SK-N-SH (cell line): ENCODE measurements around the gene SIN3A. TPM values are rescaled to one million over a fixed set of nuclear protein-coding genes. Genes with fewer than 3 reads are reported as not detected.

Experiments used
- CTCF ChIA-PET: fragments of 300-600, 350-600 bp; formaldehyde crosslinking; extraction: SDS; loops from one replicate; lab custom pipeline; 2021; lab: Yijun Ruan, JAX
- POLR2A ChIA-PET: fragments of 350-600 bp; sonication (Branson Sonifier 250); formaldehyde crosslinking; extraction: SDS; loops from one replicate; lab custom pipeline; 2020; ENCODE audit warnings: antibody characterized with exemption, inconsistent platforms; lab: Yijun Ruan, JAX
- DNase-seq: peaks from one replicate; pipeline ENCODE4 v3.0.0; 2012
- H2AFZ ChIP-seq: fragments of 200-600 bp; sonication (generic); 2 replicates; pipeline ENCODE4 v1.8.1; 2016; ENCODE audit warnings: antibody characterized with exemption, mild to moderate bottlenecking, low read depth
- H3F3A ChIP-seq: fragments of 200-600 bp; sonication (generic); replicated peaks from 2 replicates; pipeline ENCODE3; 2016; ENCODE audit warnings: antibody characterized with exemption, mild to moderate bottlenecking; ENCODE audit not compliant: insufficient read depth
- H3K27ac ChIP-seq, 2 experiments: fragments of 200-500 bp in 1 of 2; fragments of 200-600 bp in 1 of 2; sonication (Bioruptor generic) in 1 of 2; sonication (generic), shearing (Covaris generic) in 1 of 2; 2 replicates each; pipeline versions ENCODE4 v1.5.1 to v1.6.1; 2014 to 2016; ENCODE audit warnings: low read depth in 2 of 2, inconsistent platforms in 1 of 2, low read length in 1 of 2, mild to moderate bottlenecking in 1 of 2, mixed read lengths in 1 of 2
- H3K27me3 ChIP-seq: fragments of 200-600 bp; sonication (generic), shearing (Covaris generic); 2 replicates; pipeline ENCODE4 v1.6.1; 2016; ENCODE audit warnings: mixed run types; ENCODE audit not compliant: insufficient read depth
- H3K36me3 ChIP-seq, 2 experiments: fragments of 200-500 bp in 1 of 2; fragments of 200-600 bp in 1 of 2; sonication (Bioruptor generic) in 1 of 2; sonication (generic) in 1 of 2; replicated peaks in 1 of 2; 2 replicates each; pipeline versions ENCODE3 to v1.5.1; 2014 to 2016; ENCODE audit warnings: low read length in 1 of 2, mild to moderate bottlenecking in 1 of 2; ENCODE audit not compliant: insufficient read depth in 2 of 2, control insufficient read depth in 1 of 2
- H3K4me1 ChIP-seq, 2 experiments: fragments of 200-500 bp in 1 of 2; fragments of 200-600 bp in 1 of 2; sonication (Bioruptor generic) in 1 of 2; sonication (generic), shearing (Covaris generic) in 1 of 2; 2 replicates each; pipeline versions ENCODE4 v1.5.1 to v1.6.1; 2014 to 2016; ENCODE audit warnings: low read depth in 1 of 2, low read length in 1 of 2, mixed run types in 1 of 2; ENCODE audit not compliant: insufficient read depth in 2 of 2, control insufficient read depth in 1 of 2
- H3K4me2 ChIP-seq: fragments of 200-600 bp; sonication (generic), shearing (Covaris generic); 2 replicates; pipeline ENCODE4 v1.6.1; 2017; ENCODE audit warnings: mixed run types
- H3K4me3 ChIP-seq, 2 experiments: fragments of 200-500 bp in 1 of 2; fragments of 200-600 bp in 1 of 2; sonication (Bioruptor generic) in 1 of 2; sonication (generic), shearing (Covaris generic) in 1 of 2; 2 replicates each; pipeline versions ENCODE4 v1.5.1 to v1.8.1; 2014 to 2016; ENCODE audit warnings: low read depth in 2 of 2, inconsistent platforms in 1 of 2, low read length in 1 of 2, mild to moderate bottlenecking in 1 of 2, mixed read lengths in 1 of 2, moderate library complexity in 1 of 2
- H3K79me2 ChIP-seq: fragments of 200-600 bp; sonication (generic); 2 replicates; pipeline ENCODE4 v1.8.1; 2017; ENCODE audit warnings: mild to moderate bottlenecking; ENCODE audit not compliant: insufficient read depth
- H3K9ac ChIP-seq: fragments of 200-600 bp; sonication (generic); 2 replicates; pipeline ENCODE4 v1.6.1; 2017; ENCODE audit warnings: mixed run types
- H3K9me2 ChIP-seq: fragments of 200-600 bp; sonication (generic); 2 replicates; pipeline ENCODE4 v1.6.1; 2017; ENCODE audit warnings: mixed run types
- H3K9me3 ChIP-seq: fragments of 200-600 bp; sonication (generic); 2 replicates; pipeline ENCODE4 v1.6.1; 2017; ENCODE audit warnings: mixed run types, mild to moderate bottlenecking, moderate library complexity
- H4K20me1 ChIP-seq: fragments of 200-600 bp; sonication (generic); 2 replicates; pipeline ENCODE4 v1.6.1; 2017; ENCODE audit warnings: mild to moderate bottlenecking, mixed run types; ENCODE audit not compliant: insufficient read depth
- CHD2 ChIP-seq: fragments of 150-350 bp; IDR thresholded peaks from 2 replicates; pipeline ENCODE4 v1.6.1; 2018; ENCODE audit warnings: low read length; ENCODE audit not compliant: partially characterized antibody
- ELF1 ChIP-seq: IDR thresholded peaks from 2 replicates; pipeline ENCODE4 v1.4.0; 2012
- FOXM1 ChIP-seq: IDR thresholded peaks from 2 replicates; pipeline ENCODE4 v1.4.0; 2012; ENCODE audit warnings: low read depth, mild to moderate bottlenecking
- JUND ChIP-seq: IDR thresholded peaks from 2 replicates; pipeline ENCODE4 v1.4.0; 2012
- MEF2A ChIP-seq: IDR thresholded peaks from 2 replicates; pipeline ENCODE4 v1.4.0; 2012; ENCODE audit warnings: low read depth, borderline replicate concordance
- MXI1 ChIP-seq: IDR thresholded peaks from 2 replicates; pipeline ENCODE4 v1.6.1; 2012; ENCODE audit warnings: mild to moderate bottlenecking, low read depth, low read length, improper control_type of control experiment
- NFIC ChIP-seq: IDR thresholded peaks from 2 replicates; pipeline ENCODE4 v1.4.0; 2012; ENCODE audit warnings: borderline replicate concordance
- NRF1 ChIP-seq: IDR thresholded peaks from 2 replicates; pipeline ENCODE4 v1.6.1; 2012; ENCODE audit warnings: low read depth, mild to moderate bottlenecking, low read length
- RCOR1 ChIP-seq: fragments of 150-350 bp; IDR thresholded peaks from 2 replicates; pipeline ENCODE4 v1.6.1; 2017; ENCODE audit warnings: antibody characterized with exemption, low read length
- RXRA ChIP-seq: IDR thresholded peaks from 2 replicates; pipeline ENCODE4 v1.4.0; 2012; ENCODE audit warnings: low read depth, mild to moderate bottlenecking, borderline replicate concordance
- SMC3 ChIP-seq: IDR thresholded peaks from 2 replicates; pipeline ENCODE4 v1.6.1; 2012; ENCODE audit warnings: low read depth, low read length, improper control_type of control experiment
- TAF1 ChIP-seq: IDR thresholded peaks from 2 replicates; pipeline ENCODE4 v1.6.1; 2012; ENCODE audit warnings: low read depth, mild to moderate bottlenecking, low read length, moderate library complexity, borderline replicate concordance
- TCF12 ChIP-seq: IDR thresholded peaks from 2 replicates; pipeline ENCODE4 v1.4.0; 2012
- WGBS: methylation state at CpG from one replicate; pipeline ENCODE4 v1.1.6; 2017; ENCODE audit warnings: low lambda C conversion rate; 5-methylcytosine and 5-hydroxymethylcytosine counted together
- polyA plus RNA-seq, 3 experiments: library from polyadenylated mRNA; depleted of rRNA; stranded (reverse); fragments of >200 nt; gene quantifications; 2 replicates each; pipeline ENCODE4 v1.2.3, GENCODE V29; 2012
- TF ChIP-seq, protein P1 (sequence below): IDR thresholded peaks from 2 replicates; pipeline ENCODE4 v1.4.0; 2012; ENCODE audit warnings: low read depth, borderline replicate concordance
- TF ChIP-seq, protein P2 (sequence below): IDR thresholded peaks from 2 replicates; pipeline ENCODE4 v1.4.0; 2012; ENCODE audit warnings: low read depth, borderline replicate concordance
- TF ChIP-seq, protein P3 (sequence below): fragments of 200-600 bp; sonication (generic); IDR thresholded peaks from 2 replicates; pipeline ENCODE4 v1.6.1; 2017; ENCODE audit warnings: antibody characterized with exemption, mild to moderate bottlenecking, moderate library complexity

The SIN3A gene
- polyA plus RNA-seq, 1 of the 3 experiments (the other 2 are of a cell fraction) = 32.2 TPM

DNA sequence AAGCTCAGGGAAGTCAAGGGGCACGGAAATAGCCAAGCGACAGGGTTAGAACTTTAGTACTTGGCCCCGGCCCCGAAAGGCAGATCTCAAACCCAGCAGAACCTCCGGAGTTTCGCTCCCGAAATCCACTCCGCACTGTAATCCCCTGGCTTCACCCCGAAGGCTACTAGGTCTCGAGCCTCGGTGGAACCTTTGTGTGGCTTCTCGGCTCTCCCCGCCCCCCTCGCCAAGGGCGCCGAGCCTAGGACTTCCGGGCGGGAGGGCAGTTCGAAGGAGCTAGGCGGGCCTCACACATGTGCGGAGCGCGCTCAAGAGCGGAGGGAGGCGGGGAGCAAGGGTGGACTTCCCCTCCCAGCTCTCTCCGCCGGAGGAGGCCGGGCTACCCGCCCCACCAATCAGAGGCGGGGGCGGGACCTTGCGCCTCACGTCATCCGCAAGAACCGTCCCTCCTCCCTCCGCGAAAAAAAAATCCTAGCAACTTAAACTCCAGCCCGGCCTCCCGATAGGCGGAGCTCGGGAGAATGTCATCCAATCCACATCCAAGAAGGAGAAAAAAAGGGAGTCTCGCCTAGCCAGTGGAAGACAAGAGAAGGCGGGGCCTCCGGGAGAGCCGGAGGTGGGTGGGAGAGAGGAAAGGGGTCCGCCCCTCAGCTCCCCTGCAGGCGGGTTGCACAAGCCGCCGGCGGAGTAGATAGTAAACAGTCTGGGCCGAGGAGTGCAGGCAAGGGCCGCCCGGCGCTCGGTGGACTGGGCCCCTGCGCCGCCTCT lies 2.4 kb upstream of the SIN3A start (continued):
- TF ChIP-seq, protein P1, sequence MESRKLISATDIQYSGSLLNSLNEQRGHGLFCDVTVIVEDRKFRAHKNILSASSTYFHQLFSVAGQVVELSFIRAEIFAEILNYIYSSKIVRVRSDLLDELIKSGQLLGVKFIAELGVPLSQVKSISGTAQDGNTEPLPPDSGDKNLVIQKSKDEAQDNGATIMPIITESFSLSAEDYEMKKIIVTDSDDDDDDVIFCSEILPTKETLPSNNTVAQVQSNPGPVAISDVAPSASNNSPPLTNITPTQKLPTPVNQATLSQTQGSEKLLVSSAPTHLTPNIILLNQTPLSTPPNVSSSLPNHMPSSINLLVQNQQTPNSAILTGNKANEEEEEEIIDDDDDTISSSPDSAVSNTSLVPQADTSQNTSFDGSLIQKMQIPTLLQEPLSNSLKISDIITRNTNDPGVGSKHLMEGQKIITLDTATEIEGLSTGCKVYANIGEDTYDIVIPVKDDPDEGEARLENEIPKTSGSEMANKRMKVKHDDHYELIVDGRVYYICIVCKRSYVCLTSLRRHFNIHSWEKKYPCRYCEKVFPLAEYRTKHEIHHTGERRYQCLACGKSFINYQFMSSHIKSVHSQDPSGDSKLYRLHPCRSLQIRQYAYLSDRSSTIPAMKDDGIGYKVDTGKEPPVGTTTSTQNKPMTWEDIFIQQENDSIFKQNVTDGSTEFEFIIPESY = no peak
- peak; percentile 85 for TF ChIP-seq TAF1
- TF ChIP-seq NRF1 = peak; percentile 37; the same call in 1 of the 2 replicates
- no peak for TF ChIP-seq FOXM1
- TF ChIP-seq CHD2 = peak; percentile 89
- TF ChIP-seq NFIC = no peak
- TF ChIP-seq SMC3 = no peak
- no peak for TF ChIP-seq MEF2A
- peak; percentile 75 for TF ChIP-seq ELF1
- no peak for TF ChIP-seq RXRA
- TF ChIP-seq, protein P2, sequence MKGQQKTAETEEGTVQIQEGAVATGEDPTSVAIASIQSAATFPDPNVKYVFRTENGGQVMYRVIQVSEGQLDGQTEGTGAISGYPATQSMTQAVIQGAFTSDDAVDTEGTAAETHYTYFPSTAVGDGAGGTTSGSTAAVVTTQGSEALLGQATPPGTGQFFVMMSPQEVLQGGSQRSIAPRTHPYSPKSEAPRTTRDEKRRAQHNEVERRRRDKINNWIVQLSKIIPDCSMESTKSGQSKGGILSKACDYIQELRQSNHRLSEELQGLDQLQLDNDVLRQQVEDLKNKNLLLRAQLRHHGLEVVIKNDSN = no peak
- peak; percentile 45; the same call in 1 of the 2 replicates for TF ChIP-seq TCF12
- peak; percentile 96 for TF ChIP-seq MXI1
- no peak for TF ChIP-seq RCOR1
- no peak; the same call in 1 of the 2 replicates for TF ChIP-seq JUND

DNA sequence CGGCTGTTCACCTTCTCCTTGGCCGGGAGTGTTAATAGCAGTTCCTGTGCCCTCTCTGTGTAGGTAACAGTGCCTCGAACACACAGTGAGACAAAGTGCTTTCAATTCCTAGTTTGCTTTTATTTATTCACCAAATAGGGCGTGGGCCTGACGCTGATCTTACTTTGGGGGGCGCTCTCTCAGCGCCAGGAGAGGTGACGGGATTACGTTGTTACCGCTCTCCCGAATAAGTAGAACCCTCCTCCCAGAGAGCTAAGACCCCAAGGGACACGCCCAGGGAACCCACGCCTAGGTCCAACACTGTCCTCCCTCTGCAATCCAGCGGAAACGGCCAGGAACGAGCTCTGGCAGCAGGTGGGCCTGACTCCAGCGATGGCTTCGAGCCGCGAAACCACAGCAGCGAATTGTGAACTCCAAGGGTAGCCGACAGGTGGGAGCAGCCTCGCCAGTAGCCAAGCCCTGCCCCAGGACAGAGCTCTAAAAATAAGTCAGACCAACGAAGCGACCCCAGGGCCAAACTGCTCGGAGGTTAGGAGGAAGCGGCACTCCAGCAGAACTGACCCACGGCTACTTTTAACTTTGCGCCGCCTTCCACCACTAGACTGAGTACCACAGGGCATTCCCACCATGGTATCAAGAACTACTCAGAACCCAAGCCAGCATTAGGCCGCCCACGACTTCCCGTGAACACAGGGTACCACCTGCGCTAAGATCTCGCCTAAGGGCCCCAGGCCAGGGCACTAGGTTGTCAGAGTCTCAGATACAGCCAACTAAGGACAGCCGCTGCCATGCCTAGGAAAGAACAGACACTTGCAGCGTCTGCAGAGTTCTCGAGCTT lies 1.6 kb upstream of the SIN3A start:
- no peaks in the 10 kb centered on the region for H3K9me2 ChIP-seq
- peaks cover 39% of the 10 kb centered on the region for H3F3A ChIP-seq
- peaks cover 5 to 23% of the 10 kb centered on the region in 2 experiments; a peak in 3 of 4 replicates for H3K4me1 ChIP-seq
- H4K20me1 ChIP-seq = peaks cover 25% of the 10 kb centered on the region
- ChIA-PET CTCF (interaction anchor here (0.6 to 3.7 kb wide), 10 partner anchors 52 to 188 kb away, joined by 3 to 19 read pairs (median 3); partner anchors contain the start of genes MAN2C1 and SNUPN), POLR2A (interaction anchor here (1.5 to 3.4 kb wide), 3 partner anchors 85 to 187 kb away, joined by 3 to 12 read pairs (median 6); partner anchors contain the start of genes IMP3 and MAN2C1)
- H3K79me2 ChIP-seq = peaks cover 36% of the 10 kb centered on the region
- peak overlapping the region; percentile 70 to 82 for H3K4me3 ChIP-seq
- 3% methylated on average over 38 of the region's 38 CpGs for WGBS
- peak overlapping the region; percentile 84 for H3K9ac ChIP-seq
- no peak for DNase-seq
- TF ChIP-seq, protein P3, sequence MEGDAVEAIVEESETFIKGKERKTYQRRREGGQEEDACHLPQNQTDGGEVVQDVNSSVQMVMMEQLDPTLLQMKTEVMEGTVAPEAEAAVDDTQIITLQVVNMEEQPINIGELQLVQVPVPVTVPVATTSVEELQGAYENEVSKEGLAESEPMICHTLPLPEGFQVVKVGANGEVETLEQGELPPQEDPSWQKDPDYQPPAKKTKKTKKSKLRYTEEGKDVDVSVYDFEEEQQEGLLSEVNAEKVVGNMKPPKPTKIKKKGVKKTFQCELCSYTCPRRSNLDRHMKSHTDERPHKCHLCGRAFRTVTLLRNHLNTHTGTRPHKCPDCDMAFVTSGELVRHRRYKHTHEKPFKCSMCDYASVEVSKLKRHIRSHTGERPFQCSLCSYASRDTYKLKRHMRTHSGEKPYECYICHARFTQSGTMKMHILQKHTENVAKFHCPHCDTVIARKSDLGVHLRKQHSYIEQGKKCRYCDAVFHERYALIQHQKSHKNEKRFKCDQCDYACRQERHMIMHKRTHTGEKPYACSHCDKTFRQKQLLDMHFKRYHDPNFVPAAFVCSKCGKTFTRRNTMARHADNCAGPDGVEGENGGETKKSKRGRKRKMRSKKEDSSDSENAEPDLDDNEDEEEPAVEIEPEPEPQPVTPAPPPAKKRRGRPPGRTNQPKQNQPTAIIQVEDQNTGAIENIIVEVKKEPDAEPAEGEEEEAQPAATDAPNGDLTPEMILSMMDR = peak; percentile 49
- TF ChIP-seq TCF12 = no peak
- no peaks in the 10 kb centered on the region for H3K36me3 ChIP-seq
- no peaks in the 10 kb centered on the region for H3K27me3 ChIP-seq
- peak overlapping the region; percentile 91 for H3K4me2 ChIP-seq
- peak overlapping the region; percentile 96 to 99 for H3K27ac ChIP-seq
- no peak overlapping the region for H2AFZ ChIP-seq
- no peaks in the 10 kb centered on the region for H3K9me3 ChIP-seq
